GM19238 (cell line): ENCODE results near the gene MYO1G.
"Not testable (repeated sequence)": the region's sequence is repeated elsewhere in the genome, so short reads cannot be mapped to it uniquely, and the experiment has no call there.

Experiments used
- DNase-seq: peaks from one replicate; pipeline ENCODE4 v3.0.0; 2011; ENCODE audit warnings: low spot score; ENCODE audit not compliant: insufficient read length

MYO1G gene

DNA sequence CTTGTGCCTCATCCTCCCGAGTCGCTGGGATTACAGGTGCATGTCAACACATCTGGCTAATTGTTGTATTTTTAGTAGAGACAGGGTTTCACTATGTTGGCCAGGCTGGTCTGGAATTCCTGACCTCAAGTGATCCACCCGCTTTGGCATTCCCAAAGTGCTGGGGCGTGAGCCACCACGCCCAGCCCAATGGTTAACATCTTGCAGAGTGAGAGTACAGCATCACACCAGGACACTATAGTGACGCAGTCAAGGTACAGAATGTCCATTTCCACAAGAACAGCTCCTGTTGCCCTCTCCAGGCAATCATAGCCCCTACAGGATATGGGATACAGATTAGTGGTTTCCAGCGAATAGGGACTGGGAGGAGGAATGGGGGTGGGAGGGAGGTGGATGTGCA, 34.0 kb downstream of the MYO1G start:
- no peak for DNase-seq

DNA sequence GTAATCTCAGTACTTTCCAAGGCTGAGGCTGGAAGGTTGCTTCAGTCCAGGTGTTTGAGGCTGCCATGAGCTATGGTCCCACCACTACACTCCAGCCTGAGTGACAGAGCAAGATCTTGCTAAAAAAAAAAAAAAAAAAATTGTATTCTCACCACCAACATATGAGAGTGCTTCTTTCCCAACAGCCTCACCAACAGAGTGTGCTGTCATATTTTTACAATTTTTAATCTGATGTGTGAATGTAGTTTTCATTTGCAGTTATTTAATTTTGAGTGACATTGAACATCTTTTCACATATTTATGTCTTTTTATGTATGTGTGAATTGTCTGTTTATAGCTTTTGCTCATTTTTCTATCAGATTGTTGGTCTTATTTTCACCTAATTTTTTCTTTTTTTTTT, 35.2 kb downstream of the MYO1G start:
- no peak for DNase-seq

DNA sequence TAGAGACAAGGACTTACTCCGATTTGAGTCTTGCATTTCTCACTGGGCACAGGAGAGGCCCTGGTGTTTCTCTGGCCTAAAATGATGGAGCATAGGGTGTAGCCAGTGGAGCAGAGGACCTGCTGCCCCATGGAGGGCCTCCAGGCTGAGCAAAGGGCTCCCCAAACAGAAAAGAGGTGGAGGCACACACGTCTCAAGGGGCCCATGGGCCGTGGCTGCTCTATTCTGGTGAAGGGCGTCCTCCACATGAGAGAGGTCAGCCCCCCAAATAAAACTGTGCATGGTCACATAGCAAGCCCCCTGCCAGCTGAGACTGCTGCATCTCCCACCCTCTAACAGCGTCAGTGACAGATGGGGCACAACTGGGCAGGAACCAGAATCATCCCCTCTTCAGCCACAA, 41.4 kb downstream of the MYO1G start:
- DNase-seq, result no peak

DNA sequence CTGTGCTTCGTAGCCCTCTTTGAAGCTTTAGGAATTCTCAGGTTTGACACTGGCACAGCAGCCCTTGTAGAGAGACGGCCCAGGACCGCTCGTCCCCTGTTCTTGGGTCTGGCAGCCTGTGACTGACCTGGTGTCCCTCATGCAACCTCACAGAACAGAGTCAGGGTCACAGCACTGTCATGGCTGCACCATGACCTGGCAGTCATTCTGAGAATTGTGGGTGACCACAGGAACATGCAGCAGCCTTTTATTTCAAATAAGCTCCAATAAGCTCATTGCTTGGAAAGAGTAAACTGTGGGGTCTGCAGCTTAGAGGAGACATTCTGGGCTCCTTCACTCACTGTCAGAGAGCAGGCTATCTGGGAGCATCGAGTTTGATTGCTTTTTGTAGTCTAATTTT, 42.5 kb downstream of the MYO1G start:
- DNase-seq, result no peak

DNA sequence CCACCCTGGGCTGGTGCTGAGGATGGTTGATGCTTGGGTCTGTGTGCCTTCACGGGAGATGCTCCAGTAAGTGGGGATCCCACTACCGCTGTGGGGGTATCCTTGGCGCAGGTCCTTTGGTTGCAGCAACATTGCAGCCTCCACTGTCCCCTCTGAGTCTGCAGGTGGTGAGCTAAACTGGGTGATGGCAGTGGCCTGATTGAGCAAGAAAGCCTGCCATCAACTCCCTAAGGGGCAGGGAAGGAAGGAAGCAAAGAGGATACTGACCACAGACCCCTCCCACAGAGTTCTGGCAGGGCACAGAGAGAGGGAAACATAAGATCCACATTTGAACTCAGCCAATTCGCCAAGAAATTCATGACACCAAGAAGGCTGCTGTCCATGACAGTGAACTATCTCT, 43.2 kb downstream of the MYO1G start:
- no peak for DNase-seq

DNA sequence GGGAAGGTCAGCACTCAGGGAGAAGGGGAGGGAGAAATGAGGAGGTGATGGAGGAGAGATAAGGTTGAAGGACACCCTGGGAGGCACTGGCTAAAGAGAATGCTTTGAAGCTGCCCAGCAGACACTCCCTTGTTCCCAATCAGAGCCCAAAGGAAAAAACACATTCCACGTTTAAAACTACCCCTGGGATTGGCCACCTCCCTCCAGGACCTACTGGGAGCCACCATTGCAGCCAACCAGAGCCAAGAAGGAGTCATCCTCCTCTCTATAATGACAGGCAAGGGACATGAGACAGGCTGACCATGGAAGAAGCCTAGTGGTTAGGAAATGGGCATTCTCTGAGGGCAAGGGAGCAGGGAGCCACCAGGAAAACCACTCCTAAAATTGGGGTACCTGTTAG, 43.8 kb downstream of the MYO1G start:
- DNase-seq, result no peak

DNA sequence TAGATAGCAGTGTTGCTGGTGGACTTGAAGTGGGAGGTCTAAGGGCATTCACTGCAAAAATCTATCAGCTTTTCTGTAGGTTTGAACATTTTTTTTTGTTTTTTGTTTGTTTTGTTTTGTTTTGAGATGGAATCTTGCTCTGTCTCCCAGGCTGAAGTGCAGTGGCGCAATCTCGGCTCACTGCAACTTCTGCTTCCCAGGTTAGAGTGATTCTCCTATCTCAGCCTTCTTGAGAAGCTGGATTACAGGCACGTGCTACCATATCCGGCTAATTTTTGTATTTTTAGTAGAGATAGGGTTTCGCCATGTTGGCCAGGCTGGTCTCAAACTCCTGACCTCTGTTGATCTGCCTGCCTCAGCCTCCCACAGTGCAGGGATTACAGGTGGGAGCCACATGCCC, 44.3 kb downstream of the MYO1G start:
- not testable (repeated sequence) for DNase-seq

DNA sequence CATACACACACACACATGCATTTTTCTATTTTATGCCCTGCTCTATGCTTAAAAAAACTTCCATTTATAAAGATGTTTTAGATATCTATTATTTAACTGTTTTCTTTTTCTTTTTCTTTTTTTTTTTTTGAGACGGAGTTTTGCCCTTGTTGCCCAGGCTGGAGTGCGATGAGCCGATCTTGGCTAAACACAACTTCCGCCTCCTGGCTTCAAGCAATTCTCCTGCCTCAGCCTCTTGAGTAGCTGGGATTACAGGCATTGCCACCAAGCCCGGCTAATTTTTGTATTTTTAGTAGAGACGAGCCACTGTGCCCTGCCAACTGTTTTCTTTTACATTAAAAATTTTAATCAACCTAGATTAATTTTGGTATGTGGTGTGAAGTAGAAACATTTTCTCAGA, 47.9 kb downstream of the MYO1G start:
- DNase-seq, result no peak

DNA sequence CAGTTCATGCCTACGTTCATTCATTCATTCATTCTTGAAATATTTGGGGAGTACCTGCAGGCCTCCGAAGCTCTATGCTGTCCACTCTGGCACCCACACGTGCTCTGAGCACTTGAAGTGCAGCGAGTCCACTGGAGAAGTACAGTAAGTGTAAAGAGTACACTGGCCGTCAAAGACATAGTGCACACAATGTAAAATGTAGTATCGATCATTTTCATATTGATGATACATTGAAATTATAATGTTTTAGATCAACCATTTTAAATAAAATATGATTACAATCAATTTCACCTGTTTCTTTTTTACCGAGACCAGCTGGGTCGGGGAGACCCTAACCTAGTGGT, 56.5 kb downstream of the MYO1G start:
- DNase-seq, result no peak

DNA sequence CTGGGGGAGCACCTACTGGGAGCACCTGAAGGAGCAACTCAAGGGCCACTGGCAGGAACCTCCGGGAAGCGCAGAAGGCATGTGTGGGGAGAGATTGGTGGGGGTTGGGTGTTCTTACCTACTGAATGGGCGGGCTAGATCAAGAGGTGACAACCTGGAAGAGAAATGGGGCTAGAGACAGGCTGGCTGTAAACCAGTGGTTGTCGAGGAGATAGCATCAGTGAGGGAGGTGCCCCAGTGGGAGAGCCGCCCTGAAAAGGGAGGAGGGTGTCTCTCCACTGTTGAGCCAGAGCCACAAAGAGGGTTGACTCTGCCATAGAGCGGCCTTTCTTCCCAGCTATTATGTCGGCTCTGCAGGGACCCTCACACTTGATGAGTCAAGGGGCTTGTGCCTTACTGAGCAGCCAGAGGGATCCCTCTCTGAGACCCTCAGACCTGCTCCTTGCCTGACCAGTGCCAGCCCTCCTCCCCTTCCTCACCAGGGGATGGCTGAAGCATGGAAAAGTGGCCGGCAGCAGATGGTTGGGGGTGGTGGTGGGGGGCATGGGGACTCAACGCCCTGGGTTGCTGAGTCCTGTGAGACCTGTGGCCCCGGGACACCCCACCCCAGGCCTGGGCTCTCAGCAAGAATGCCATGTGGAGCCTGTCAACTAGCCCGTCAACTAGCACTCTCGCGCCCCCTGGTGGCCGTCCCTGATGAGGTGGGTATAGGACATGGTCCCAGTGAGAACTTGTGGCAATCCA, 57.0 kb downstream of the MYO1G start:
- DNase-seq, result peak; percentile 72

DNA sequence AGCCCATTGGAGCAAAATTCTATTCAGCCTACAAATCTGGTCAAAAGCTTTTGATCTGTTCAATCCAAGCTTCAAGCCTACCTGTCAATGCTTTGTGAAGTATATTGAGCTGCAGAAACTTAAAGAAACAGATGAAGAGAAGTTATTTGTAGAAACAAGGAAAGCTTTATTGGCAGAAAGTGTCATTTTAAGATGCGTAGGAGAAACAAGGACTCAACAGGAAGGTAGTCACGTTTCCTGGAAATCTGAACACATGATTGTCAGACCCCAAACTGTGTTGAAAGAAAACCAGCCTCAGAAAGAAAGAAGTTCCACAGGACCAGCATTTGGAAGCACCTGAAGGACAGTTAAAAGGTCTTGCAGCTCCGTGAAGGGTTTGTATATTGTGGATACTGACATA, 58.7 kb downstream of the MYO1G start:
- DNase-seq, result no peak

DNA sequence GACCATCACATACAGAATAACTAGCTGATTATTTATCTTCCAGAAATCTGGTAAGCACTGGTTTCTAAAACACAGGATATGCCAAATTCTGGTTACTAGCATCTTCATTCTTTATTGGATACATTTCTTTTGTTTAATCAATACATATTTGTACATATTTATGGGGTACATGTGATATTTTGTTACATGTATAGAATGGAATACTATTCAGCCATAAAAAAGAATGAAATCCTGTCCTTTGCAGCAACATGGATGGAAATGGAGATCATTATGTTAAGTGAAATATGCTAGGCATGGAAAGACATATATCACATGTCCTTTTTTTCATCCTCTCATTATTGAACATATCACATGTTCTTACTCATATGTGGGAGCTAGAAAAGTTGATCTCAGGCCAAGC, 60.8 kb downstream of the MYO1G start:
- no peak for DNase-seq

DNA sequence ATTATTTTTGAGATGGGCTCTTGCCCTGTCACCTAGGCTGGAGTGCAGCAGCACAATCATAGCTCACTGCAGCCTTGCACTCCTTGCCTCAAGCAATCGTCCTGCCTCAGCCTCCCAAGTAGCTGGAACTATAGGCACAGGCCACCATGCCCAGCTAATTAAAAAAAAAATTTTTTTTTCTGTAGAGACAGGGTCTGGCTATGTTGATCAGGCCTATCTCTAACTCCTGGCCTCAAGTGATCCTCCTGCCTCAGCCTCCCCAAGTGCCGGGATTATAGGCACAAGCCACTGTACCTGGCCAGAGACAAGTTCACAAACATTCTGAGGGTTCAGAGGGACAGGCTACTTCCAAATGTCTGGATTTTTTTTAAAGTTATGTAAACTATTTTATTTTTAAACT, 61.4 kb downstream of the MYO1G start:
- no peak for DNase-seq

DNA sequence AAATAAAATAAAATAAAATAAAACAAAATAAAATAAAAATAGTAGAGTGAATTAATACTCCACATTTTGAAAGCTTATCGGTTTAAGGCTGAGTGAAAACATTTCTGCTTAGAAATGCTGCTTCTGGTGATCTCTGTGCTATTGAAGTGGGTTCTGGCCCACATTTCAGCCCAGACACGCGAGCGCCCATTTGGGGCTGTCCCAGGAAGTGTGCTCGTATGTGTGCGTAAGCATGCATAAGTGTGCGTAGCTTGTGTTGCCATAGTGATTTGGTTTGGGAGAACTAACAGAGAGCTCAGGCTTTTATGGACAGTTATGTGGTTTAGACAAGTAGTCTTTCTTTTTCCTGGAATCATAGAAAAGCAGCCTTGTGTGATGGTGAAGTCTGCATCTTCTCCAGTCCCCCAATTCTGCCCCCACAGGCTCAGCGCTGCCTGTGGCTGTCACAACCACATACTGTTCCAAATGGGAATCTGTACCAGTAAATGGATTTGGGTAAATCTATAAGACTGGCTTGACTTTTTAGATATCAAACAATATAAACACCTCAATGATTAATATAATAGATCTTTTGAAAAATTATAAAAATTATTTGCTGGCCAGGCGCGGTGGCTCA, 63.7 kb downstream of the MYO1G start:
- peak; percentile 27 for DNase-seq

DNA sequence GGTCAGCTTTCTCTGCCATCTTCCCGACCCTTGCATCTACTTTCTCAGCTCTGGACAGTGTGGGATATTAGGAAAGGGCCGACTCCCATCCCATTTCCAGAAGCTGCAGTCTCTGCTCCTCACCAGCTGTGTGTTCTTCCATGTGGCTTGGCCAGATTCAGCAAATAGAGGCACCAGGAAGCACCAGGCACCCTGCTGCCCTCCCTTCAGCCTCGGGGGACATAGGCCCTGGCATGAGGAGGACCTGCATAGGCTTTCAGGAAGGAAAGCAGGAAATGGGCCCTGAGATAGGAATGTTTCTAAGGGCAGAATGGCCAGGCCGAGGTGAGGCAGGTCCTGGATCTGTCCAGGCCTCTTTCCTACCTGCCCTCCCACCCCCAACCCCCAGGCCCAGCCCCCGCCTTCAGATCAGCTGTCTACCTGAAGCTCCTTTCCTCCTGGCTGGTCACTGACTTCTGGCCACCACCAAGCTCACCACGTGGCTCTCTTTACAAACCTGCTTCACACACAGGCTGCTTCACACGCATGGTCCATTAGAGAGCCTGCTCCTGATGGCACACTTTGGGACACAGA, 66.0 kb downstream of the MYO1G start:
- DNase-seq, result no peak
